HCT116 (cell line): ENCODE results near the gene COL4A1. TPM values are rescaled to one million over a fixed set of nuclear protein-coding genes. Genes with fewer than 3 reads are reported as not detected.

ENCODE experiments used
- ATAC-seq: fragments of 200-7000 bp; cut with Tn5 transposase; 2 replicates; pipeline ENCODE4 v1.9.1; 2020; ENCODE audit warnings: mild to moderate bottlenecking, moderate library complexity
- BruUV-seq: library from RNA; stranded (reverse); fragments of 400-500 nt; replicated peaks from 2 replicates; lab custom pipeline; 2021; lab: Mats Ljungman, UMichigan
- CTCF ChIA-PET: fragments of 300-600 bp; sonication (Branson Sonifier 250); formaldehyde crosslinking; loops from one replicate; lab custom pipeline; 2021; ENCODE audit warnings: antibody characterized with exemption; lab: Charles Lee
- POLR2A ChIA-PET: fragments of 300-600, 350-600 bp; sonication (Branson Sonifier 250); formaldehyde crosslinking; loops from one replicate; lab custom pipeline; 2021; ENCODE audit warnings: antibody characterized with exemption; lab: Charles Lee
- RAD21 ChIA-PET, 2 experiments: fragments of 300-600 bp; sonication (Branson Sonifier 250); formaldehyde crosslinking; loops; one replicate each; lab custom pipeline; 2023; ENCODE audit warnings: low total read pairs in 2 of 2; ENCODE audit not compliant: uncharacterized antibody in 2 of 2, unreplicated experiment in 2 of 2, low non-redundant PET in 1 of 2; lab: Charles Lee
- DNase-seq: peaks from one replicate; pipeline ENCODE4 v3.0.0-alpha.2; 2010; ENCODE audit warnings: low read depth, low spot score
- H2AFZ ChIP-seq: fragments of 200-600 bp; shearing (Covaris generic), sonication (generic); 2 replicates; pipeline ENCODE4 v1.6.1; 2017; ENCODE audit warnings: low read depth, mixed run types, mixed read lengths, antibody characterized with exemption, low read length; ENCODE audit not compliant: poor library complexity, severe bottlenecking
- H3K27ac ChIP-seq: 2 replicates; pipeline ENCODE4 v1.5.1; 2012; ENCODE audit warnings: low read depth, low read length
- H3K27me3 ChIP-seq: fragments of 200-600 bp; sonication (generic); 2 replicates; pipeline ENCODE4 v1.6.1; 2016; ENCODE audit warnings: mixed run types, low read length, mixed read lengths; ENCODE audit not compliant: insufficient read depth
- H3K36me3 ChIP-seq, 2 experiments: fragments of 200-500 bp in 1 of 2; fragments of 200-600 bp in 1 of 2; sonication (Bioruptor generic) in 1 of 2; sonication (generic) in 1 of 2; 2 replicates each; pipeline versions ENCODE4 v1.5.1 to v1.6.1; 2014 to 2016; ENCODE audit warnings: low read length in 2 of 2, inconsistent platforms in 1 of 2, mixed read lengths in 1 of 2, mixed run types in 1 of 2; ENCODE audit not compliant: insufficient read depth in 2 of 2, control insufficient read depth in 1 of 2
- H3K4me1 ChIP-seq, 2 experiments: fragments of 200-600 bp in 1 of 2; sonication (generic) in 1 of 2; 2 replicates each; pipeline versions ENCODE4 v1.5.1 to v1.6.1; 2012 to 2017; ENCODE audit warnings: low read length in 2 of 2, inconsistent platforms in 1 of 2, mild to moderate bottlenecking in 1 of 2, mixed read lengths in 1 of 2, mixed run types in 1 of 2, moderate library complexity in 1 of 2; ENCODE audit not compliant: insufficient read depth in 2 of 2, control insufficient read depth in 1 of 2
- H3K4me2 ChIP-seq: fragments of 200-600 bp; sonication (generic); 2 replicates; pipeline ENCODE4 v1.6.1; 2017; ENCODE audit warnings: mixed run types, low read length, mixed read lengths
- H3K4me3 ChIP-seq, 2 experiments: fragments of 200-600 bp in 1 of 2; sonication (generic) in 1 of 2; replicated peaks in 1 of 2; 2 replicates each; pipeline ENCODE4 v1.5.1; 2011 to 2016; ENCODE audit warnings: low read length in 2 of 2, control low read depth in 1 of 2, low read depth in 1 of 2, mild to moderate bottlenecking in 1 of 2, mixed read lengths in 1 of 2, mixed run types in 1 of 2
- H3K79me2 ChIP-seq: fragments of 200-600 bp; sonication (generic); 2 replicates; pipeline ENCODE4 v1.6.1; 2017; ENCODE audit warnings: mild to moderate bottlenecking, mixed run types, low read length, moderate library complexity, mixed read lengths; ENCODE audit not compliant: insufficient read depth
- H3K9ac ChIP-seq: fragments of 200-600 bp; sonication (generic); 2 replicates; pipeline ENCODE4 v1.6.1; 2016; ENCODE audit warnings: low read length, mixed read lengths
- H3K9me2 ChIP-seq: fragments of 200-600 bp; sonication (generic), shearing (Covaris generic); 2 replicates; pipeline ENCODE4 v1.6.1; 2017; ENCODE audit warnings: mixed run types, mild to moderate bottlenecking, moderate library complexity; ENCODE audit not compliant: insufficient read depth
- H3K9me3 ChIP-seq, 2 experiments: fragments of 200-500 bp in 1 of 2; fragments of 200-600 bp in 1 of 2; sonication (Bioruptor generic) in 1 of 2; sonication (generic) in 1 of 2; 2 replicates each; pipeline ENCODE4 v1.6.1; 2014 to 2017; ENCODE audit warnings: low read length in 2 of 2, mixed read lengths in 2 of 2, inconsistent platforms in 1 of 2, low read depth in 1 of 2, mild to moderate bottlenecking in 1 of 2, mixed run types in 1 of 2, moderate library complexity in 1 of 2; ENCODE audit not compliant: control insufficient read depth in 1 of 2, insufficient read depth in 1 of 2
- H4K20me1 ChIP-seq: fragments of 200-600 bp; sonication (generic), shearing (Covaris generic); 2 replicates; pipeline ENCODE4 v1.6.1; 2017; ENCODE audit warnings: mixed run types, mild to moderate bottlenecking, moderate library complexity; ENCODE audit not compliant: insufficient read depth
- ELF1 ChIP-seq: IDR thresholded peaks from 2 replicates; pipeline ENCODE4 v1.6.1; 2012; ENCODE audit warnings: low read depth, borderline replicate concordance
- POLR2A ChIP-seq: IDR thresholded peaks from 2 replicates; pipeline ENCODE4 v1.7.0; 2011; ENCODE audit warnings: borderline replicate concordance; ENCODE audit not compliant: insufficient read depth, insufficient read length; ENCODE audit errors: extremely low read depth
- RAD21 ChIP-seq: IDR thresholded peaks from 2 replicates; pipeline ENCODE4 v1.6.1; 2012; ENCODE audit warnings: low read depth, mild to moderate bottlenecking
- YY1 ChIP-seq: IDR thresholded peaks from 2 replicates; pipeline ENCODE4 v1.6.1; 2011; ENCODE audit warnings: low read length, low read depth, moderate library complexity, mild to moderate bottlenecking; ENCODE audit not compliant: insufficient replicate concordance; ENCODE audit errors: extremely low read depth
- ZNF274 ChIP-seq: fragments of 200-500 bp; sonication (Bioruptor generic); IDR thresholded peaks from 2 replicates; pipeline ENCODE4 v1.6.1; 2014; ENCODE audit warnings: mild to moderate bottlenecking, low read depth, low read length, inconsistent platforms
- intact Hi-C: fragments of 100-400 bp; cut with micrococcal nuclease; formaldehyde crosslinking; loops from 2 replicates; pipeline ENCODE4 v1.10.0; 2022
- total RNA-seq: library from RNA; stranded (reverse); gene quantifications from one replicate; pipeline ENCODE4 v1.2.1, GENCODE V29; 2021; ENCODE audit not compliant: unreplicated experiment

The COL4A1 gene
- total RNA-seq, 1 experiment from 2014 or later, result 0.57 TPM

DNA sequence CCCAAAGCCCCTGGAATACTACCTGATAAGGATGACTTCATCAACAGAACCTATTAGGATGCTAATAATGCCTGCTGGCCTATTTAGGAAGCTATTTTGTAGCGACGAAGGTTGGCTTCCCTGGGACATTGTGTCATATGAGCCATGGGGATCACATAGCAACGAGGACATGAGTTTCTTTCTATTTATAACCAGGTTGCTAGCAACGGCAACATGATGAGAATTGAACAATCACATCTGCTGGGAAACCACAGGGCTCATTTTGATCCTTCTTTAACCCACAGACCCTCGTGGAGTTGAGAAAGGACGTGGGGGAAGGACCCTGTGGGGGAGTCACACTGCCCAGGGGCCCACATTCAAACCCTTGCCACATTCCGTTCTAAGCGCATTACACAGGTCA is 172.2 kb downstream of the COL4A1 start:
- CTCF ChIA-PET, result no interaction called here
- RAD21 ChIA-PET, result no interaction called here
- Histone ChIP-seq H3K36me3 (no peaks in the 10 kb centered on the region), H2AFZ (no peak overlapping the region), H3K9me3 (no peaks in the 10 kb centered on the region), H3K27me3 (no peaks in the 10 kb centered on the region), H3K4me2 (no peak overlapping the region), H3K79me2 (no peaks in the 10 kb centered on the region), H3K4me1 (peaks cover 6 to 19% of the 10 kb centered on the region in 2 experiments; a peak in 3 of 4 replicates), H3K9me2 (no peaks in the 10 kb centered on the region), H3K27ac (no peak overlapping the region), H3K4me3 (no peak overlapping the region), H3K9ac (no peak overlapping the region), H4K20me1 (no peaks in the 10 kb centered on the region)
- intact Hi-C loops, result no loop called here
- DNase-seq, result no peak
- BruUV-seq, result no TSS peak
- TF ChIP-seq RAD21, result no peak
- no peak for TF ChIP-seq ZNF274
- no peak for TF ChIP-seq POLR2A
- no peak for TF ChIP-seq ELF1
- no peak for ATAC-seq
- POLR2A ChIA-PET, result no interaction called here

DNA sequence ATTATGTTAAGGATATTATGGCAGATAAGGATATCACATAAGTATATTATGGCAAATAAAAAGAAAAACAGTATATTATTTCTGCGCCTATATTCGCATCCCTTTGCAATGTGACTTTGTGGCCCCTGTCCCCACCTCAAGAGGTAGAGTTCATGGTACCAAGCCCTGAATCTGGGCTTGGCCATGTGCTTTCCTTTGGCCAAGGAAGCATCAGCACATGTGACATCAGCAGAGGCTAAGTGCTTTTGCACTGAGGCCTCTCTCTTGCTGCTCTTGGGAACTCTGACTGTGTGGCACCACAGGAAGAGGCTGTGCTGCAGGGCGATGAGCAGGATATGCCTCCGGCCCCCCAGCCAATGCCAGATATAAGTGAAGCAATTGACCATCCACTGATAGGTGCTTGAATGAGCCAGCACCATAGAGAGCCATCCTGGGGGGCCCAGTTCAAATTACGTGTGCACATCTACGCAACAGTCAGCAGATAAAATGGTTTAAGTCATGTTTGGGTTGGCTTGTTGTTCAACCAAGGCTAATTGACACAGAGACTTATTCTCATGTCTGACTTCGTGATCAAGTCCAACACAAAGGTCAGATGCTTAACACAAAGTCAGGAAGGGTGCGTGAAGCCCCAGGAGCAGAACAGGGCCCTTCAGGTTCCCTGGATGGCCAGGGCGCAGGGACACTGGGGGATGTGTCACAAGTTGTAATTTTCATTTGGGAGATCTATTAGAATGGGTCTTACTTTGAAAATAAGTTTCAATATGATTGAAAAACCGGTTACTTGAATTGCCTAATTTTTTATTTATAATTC is 173.3 kb downstream of the COL4A1 start:
- no peak for TF ChIP-seq YY1
- Histone ChIP-seq H3K9me3 (no peaks in the 10 kb centered on the region), H4K20me1 (no peaks in the 10 kb centered on the region), H3K4me2 (no peak overlapping the region), H3K27ac (no peak overlapping the region), H2AFZ (no peak overlapping the region), H3K27me3 (no peaks in the 10 kb centered on the region), H3K4me3 (no peak overlapping the region), H3K4me1 (peaks cover 4 to 16% of the 10 kb centered on the region in 2 experiments; a peak in 3 of 4 replicates), H3K79me2 (no peaks in the 10 kb centered on the region), H3K9ac (no peak overlapping the region), H3K9me2 (no peaks in the 10 kb centered on the region), H3K36me3 (no peaks in the 10 kb centered on the region)
- ChIA-PET RAD21 (no interaction called here), CTCF (no interaction called here), POLR2A (no interaction called here)
- BruUV-seq, result no TSS peak
- intact Hi-C loops, result no loop called here
- ATAC-seq, result no peak
- no peak for DNase-seq
